ENCODE measurements around the gene SYT5.

The SYT5 gene

GRCh38 chr19:55147545-55148251 lies 32.4 kb downstream of the SYT5 start:
- DNase-seq (ENCODE audit: extremely low read depth in 1 of 2, low read depth in 1 of 2), result no peak

DNA sequence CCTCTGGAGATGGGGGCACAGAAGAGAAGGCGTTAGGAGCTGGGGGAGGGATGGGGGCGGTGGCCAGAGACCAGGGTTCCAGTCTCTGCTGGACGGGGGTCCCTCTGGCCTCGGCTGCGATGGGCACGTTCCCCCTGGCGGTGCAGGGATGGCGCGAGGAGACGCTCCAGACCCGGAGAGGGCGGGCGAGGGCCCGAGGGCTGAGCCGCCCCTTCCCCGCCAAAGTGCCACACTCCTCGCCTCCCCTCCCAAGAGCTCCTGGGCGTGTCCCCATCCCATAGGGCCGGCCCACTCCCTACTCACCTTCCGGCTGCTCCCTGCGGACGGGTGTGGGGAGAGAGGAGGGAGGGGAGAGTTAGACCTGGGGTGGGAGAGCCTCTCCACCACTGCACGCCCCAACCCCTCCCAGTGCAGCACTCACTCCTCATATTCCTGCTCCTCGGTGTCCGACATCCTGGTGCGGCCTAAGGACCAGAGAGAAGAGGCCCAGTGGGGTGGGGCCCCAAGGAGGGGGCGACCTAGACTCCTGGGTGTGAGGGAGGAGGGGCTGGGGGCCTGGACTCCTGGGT lies 33.3 kb downstream of the SYT5 start:
- no peak for DNase-seq (ENCODE audit: extremely low read depth in 1 of 2, low read depth in 1 of 2)

DNA sequence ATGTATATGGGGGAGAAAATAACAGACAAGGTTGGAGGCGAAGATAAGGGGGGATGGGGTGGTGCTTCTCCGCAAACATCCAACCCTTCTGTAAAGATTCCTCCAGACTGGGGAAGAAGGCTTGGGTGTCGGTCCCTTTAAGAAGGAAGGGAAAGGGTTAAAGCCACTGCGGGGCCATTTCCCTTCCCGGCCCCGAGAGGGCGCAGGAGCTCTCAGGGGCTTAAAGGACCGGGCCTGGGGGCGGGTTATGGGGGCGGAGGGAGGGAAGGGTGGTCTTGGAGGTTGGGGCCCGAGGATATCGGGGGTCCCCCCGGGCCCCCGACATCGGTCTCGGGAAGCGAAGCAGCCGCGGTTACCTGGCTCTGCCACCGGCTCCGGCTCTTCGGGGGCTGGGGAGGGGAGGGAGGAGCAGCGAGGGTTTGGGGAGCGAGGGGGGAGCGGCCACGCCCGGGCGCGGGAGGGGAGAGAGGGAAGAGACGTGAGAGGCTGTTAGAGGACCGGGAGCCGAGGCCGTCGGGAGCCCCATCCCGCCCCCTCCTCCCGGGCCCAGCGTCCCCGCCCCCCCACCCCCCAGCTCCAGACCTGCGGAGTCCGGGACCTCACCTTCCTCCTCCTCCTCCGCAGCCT lies 33.9 kb downstream of the SYT5 start:
- no peak for DNase-seq (ENCODE audit: extremely low read depth in 1 of 2, low read depth in 1 of 2)

- no peak for DNase-seq (ENCODE audit: extremely low read depth in 1 of 2, low read depth in 1 of 2)
Observed at GRCh38 chr19:55145232-55145631, 34.9 kb downstream of the SYT5 start.

GRCh38 chr19:55141696-55142095 lies 38.4 kb downstream of the SYT5 start:
- DNase-seq (ENCODE audit: extremely low read depth in 1 of 2, low read depth in 1 of 2), result no peak

DNA sequence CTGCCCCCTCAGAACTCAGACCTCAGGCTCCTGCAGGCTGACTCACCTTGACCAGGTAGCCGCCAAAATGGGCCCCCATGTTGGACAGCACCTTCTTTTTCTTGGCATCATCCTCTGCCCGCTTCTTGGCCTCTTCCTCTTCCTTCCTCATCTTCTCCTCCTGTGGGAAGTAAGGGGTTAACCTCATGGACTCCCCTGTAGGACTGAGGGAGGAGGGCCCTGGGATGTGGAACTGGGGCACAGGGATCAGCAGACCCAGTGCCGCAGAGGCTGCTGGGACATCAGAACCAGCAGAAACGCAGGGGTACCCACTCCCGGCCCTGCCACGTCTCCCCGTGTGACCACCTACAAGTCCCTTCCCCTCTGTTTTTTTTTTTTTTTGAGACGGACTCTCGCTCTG lies 42.2 kb downstream of the SYT5 start:
- no peak for DNase-seq (ENCODE audit: extremely low read depth in 1 of 2, low read depth in 1 of 2)

DNA sequence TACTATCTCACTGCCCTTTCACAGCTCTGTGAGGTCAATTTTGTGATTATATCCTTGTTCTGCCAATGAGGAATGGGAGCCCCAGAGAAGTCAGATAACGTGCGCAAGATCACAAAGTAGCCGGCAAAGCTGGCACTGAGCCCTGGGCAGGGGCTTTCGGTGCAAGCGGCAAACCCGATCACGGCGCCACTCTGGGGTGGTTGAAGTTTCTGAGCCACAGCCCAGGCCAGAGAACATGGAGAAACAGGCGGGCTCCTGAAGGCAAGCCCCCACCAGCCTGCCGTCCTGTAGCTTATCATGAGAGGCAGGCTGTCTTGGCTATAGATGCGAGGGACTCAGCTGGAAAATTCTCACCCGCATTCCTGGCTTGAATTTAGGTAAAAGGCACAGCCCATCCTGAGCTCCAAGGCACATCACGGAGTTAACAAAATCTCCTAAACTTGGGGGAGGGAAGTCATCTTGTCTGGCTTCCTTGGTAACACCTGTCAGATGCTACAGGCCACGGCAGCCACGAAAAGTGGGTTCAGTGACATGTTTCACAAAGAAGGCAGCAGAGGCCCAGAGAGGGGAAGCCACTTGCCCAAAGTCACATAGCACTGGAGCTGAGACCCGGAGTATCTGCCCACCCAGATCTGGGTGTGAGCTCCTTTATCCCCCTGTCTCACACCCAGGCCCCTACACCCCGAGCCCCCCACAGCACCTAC lies 43.5 kb downstream of the SYT5 start:
- no peak for DNase-seq (ENCODE audit: extremely low read depth in 1 of 2, low read depth in 1 of 2)

- no peak for DNase-seq (ENCODE audit: extremely low read depth in 1 of 2, low read depth in 1 of 2)
Observed at GRCh38 chr19:55134736-55135135, 45.4 kb downstream of the SYT5 start.

DNA sequence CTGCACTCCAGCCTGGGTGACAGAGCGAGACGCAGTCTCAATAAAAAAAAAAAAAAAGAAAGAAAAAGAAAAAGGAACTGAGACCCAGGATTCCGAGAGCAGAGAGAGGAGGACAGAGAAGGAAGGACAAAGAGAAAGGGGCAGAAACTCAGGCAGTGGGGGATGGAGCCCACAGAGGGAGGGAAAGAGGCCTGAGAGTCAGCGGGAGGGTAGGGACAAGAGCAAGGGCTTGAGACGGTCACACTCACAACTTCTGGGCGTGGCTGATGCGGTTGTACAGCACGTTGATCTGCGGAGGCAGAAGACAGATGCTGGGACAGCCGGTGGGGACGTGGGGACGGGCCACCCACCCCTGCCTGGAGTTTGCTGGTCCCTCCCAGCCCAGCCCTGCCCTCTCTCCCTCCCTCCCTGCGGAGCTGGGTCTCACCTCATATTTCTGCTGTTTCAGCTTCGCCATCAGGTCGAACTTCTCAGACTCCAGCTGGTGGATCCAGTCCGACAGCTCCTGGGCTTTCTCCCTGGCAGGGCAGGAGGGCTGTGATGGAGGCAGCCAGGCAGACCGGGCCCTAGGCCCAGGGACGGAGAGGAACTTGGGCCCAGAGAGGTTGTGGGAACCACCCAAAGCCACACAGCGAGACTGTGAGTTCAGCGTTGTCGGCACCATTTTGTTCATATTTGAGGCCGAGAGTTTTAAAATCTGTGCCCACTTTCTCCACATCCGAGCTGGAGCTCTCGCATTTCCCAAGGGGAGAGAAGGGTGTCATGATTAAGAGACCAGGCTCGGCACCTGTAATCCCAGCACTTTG lies 46.2 kb downstream of the SYT5 start:
- DNase-seq (ENCODE audit: extremely low read depth in 1 of 2, low read depth in 1 of 2), result no peak

DNA sequence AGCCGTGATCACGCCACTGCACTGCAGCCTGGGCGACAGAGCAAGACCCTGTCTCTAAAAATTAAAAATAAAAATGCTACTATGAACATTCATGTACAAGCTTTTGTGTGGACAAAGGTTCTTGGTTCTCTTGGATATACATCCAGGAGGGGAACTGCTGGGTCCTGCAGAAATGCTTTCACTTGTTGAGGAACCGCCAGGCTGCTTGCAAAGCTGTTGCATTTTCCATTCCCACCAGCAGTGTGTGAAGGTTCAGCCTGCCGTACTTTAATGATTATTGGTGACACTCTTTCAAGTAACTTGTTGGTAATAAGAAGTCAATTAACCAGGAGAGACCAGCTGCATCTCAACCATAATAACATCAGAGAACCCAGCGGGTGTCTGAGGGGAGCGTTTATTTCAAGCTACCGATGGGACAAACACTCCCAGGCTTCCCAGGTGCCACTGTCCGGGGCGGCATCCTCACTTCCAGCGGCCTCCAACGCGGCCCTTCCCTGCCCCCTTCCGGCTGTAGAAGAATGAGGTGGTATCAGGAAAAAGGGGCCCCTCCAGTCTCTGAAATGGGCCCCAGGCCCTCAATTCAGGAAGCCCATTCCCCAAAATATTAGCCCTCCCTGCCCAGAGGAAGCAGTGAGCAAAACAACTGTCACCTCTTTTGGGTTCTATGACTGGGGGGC lies 47.5 kb downstream of the SYT5 start:
- DNase-seq (ENCODE audit: extremely low read depth in 1 of 2, low read depth in 1 of 2), result no peak

DNA sequence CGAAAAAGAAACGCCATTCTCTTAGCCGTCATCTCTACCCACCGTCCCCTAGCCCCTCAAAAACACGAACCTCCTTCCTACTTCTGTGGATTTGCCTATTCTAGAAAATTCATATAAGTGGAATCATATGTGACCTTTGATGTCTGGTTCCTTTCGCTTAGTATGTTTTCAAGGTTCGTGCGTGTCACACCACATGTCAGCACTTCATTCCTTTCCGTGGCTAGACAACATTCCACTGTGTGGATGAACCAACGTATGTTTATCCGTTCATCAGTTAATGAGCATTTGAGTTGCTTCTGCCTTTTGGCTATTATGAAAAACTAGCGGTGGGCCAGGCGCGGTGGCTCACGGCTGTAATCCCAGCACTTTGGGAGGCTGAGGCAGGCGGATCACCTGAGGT lies 48.7 kb downstream of the SYT5 start:
- DNase-seq (ENCODE audit: extremely low read depth in 1 of 2, low read depth in 1 of 2), result no peak
